H1 (cell line): ENCODE measurements around the gene PAAF1. TPM values are rescaled to one million over a fixed set of nuclear protein-coding genes. Genes with fewer than 3 reads are reported as not detected.

Experiments used
- CTCF ChIA-PET: fragments of 300-600 bp; sonication (Branson Sonifier 250); formaldehyde crosslinking; loops from one replicate; lab custom pipeline; 2021; ENCODE audit not compliant: partially characterized antibody; lab: Charles Lee
- POLR2A ChIA-PET: fragments of 300-600 bp; sonication (Branson Sonifier 250); formaldehyde crosslinking; loops from one replicate; lab custom pipeline; 2021; ENCODE audit warnings: inconsistent platforms; ENCODE audit not compliant: partially characterized antibody; lab: Charles Lee
- DNase-seq, 2 experiments: peaks; one replicate each; pipeline versions ENCODE4 v3.0.0 to v3.0.0-alpha.2; 2010 to 2022; ENCODE audit warnings: low spot score in 2 of 2, low read depth in 1 of 2, mixed read lengths in 1 of 2
- FAIRE-seq: peaks from 2 replicates; lab custom pipeline; 2011; peaks lifted over from hg19 to GRCh38; lab: Jason Lieb, UNC
- H2AFZ ChIP-seq: 2 replicates; pipeline ENCODE4 v1.8.1; 2012; ENCODE audit warnings: low read length, inconsistent platforms
- H2AK5ac ChIP-seq: 2 replicates; pipeline ENCODE4 v1.6.1; 2013; ENCODE audit warnings: low read depth, low read length
- H2BK120ac ChIP-seq: replicated peaks from 2 replicates; pipeline ENCODE3; 2013; ENCODE audit warnings: low read depth, low read length, inconsistent platforms
- H2BK12ac ChIP-seq: 2 replicates; pipeline ENCODE4 v1.6.1; 2013; ENCODE audit warnings: low read depth, low read length
- H2BK15ac ChIP-seq: 2 replicates; pipeline ENCODE4 v1.6.1; 2013; ENCODE audit warnings: low read length
- H2BK20ac ChIP-seq: 2 replicates; pipeline ENCODE4 v1.6.1; 2013; ENCODE audit warnings: low read length
- H2BK5ac ChIP-seq: 2 replicates; pipeline ENCODE4 v1.6.1; 2013; ENCODE audit warnings: low read depth, low read length
- H3K14ac ChIP-seq: 2 replicates; pipeline ENCODE4 v1.6.1; 2013; ENCODE audit warnings: inconsistent platforms; ENCODE audit not compliant: insufficient read length
- H3K18ac ChIP-seq: 2 replicates; pipeline ENCODE4 v1.6.1; 2013; ENCODE audit warnings: low read length; ENCODE audit errors: extremely low read depth
- H3K23ac ChIP-seq: 2 replicates; pipeline ENCODE4 v1.6.1; 2013; ENCODE audit warnings: inconsistent platforms; ENCODE audit not compliant: insufficient read length
- H3K23me2 ChIP-seq: 2 replicates; pipeline ENCODE4 v1.6.1; 2013; ENCODE audit warnings: low read depth, low read length
- H3K27ac ChIP-seq: 2 replicates; pipeline ENCODE4 v1.6.1; 2011; ENCODE audit warnings: low read depth, low read length, inconsistent platforms
- H3K27me3 ChIP-seq, 4 experiments: replicated peaks in 1 of 4; 1 replicate in 1 of 4; 2 replicates in 3 of 4; pipeline versions ENCODE4 v1.6.1 to v1.8.1; 2011 to 2013; ENCODE audit warnings: low read length in 3 of 4, mild to moderate bottlenecking in 3 of 4, inconsistent platforms in 2 of 4, mixed read lengths in 2 of 4, moderate library complexity in 1 of 4; ENCODE audit not compliant: control insufficient read depth in 3 of 4, insufficient read depth in 3 of 4; ENCODE audit errors: extremely low read depth in 1 of 4
- H3K36me3 ChIP-seq, 4 experiments: 2 replicates each; pipeline versions ENCODE4 v1.6.1 to v1.8.1; 2011 to 2013; ENCODE audit warnings: mild to moderate bottlenecking in 4 of 4, low read length in 3 of 4, moderate library complexity in 2 of 4, control low read depth in 1 of 4, inconsistent platforms in 1 of 4; ENCODE audit not compliant: insufficient read depth in 4 of 4, control insufficient read depth in 2 of 4
- H3K4ac ChIP-seq: replicated peaks from 2 replicates; pipeline ENCODE3; 2013; ENCODE audit warnings: low read length, low read depth, mixed read lengths, inconsistent platforms; ENCODE audit not compliant: insufficient read length
- H3K4me1 ChIP-seq, 4 experiments: replicated peaks in 1 of 4; 1 replicate in 1 of 4; 2 replicates in 3 of 4; pipeline versions ENCODE4 v1.6.1 to v1.8.1; 2011 to 2013; ENCODE audit warnings: low read length in 3 of 4, inconsistent platforms in 2 of 4, mixed read lengths in 1 of 4; ENCODE audit not compliant: insufficient read depth in 4 of 4, control insufficient read depth in 3 of 4
- H3K4me2 ChIP-seq, 2 experiments: 2 replicates each; pipeline versions ENCODE4 v1.6.1 to v1.8.1; 2011 to 2013; ENCODE audit warnings: low read depth in 2 of 2, low read length in 2 of 2, control low read depth in 1 of 2, inconsistent platforms in 1 of 2, mild to moderate bottlenecking in 1 of 2; ENCODE audit not compliant: insufficient read depth in 1 of 2
- H3K4me3 ChIP-seq, 4 experiments: fragments of 200-600, 300-600 bp in 1 of 4; sonication (generic), shearing (Covaris generic), sonication (Bioruptor Twin) in 1 of 4; 2 replicates each; pipeline versions ENCODE4 v1.5.1 to v1.8.1; 2011 to 2016; ENCODE audit warnings: low read length in 4 of 4, low read depth in 3 of 4, control low read depth in 2 of 4, inconsistent platforms in 2 of 4, mild to moderate bottlenecking in 2 of 4, mixed read lengths in 1 of 4, moderate library complexity in 1 of 4; ENCODE audit not compliant: insufficient read depth in 2 of 4; ENCODE audit errors: extremely low read depth in 1 of 4
- H3K56ac ChIP-seq: replicated peaks from 2 replicates; pipeline ENCODE3; 2013; ENCODE audit warnings: low read depth, mild to moderate bottlenecking, mixed read lengths, low read length, inconsistent platforms; ENCODE audit not compliant: insufficient read length
- H3K79me1 ChIP-seq: 2 replicates; pipeline ENCODE4 v1.6.1; 2013; ENCODE audit warnings: low read depth, low read length, control low read depth
- H3K79me2 ChIP-seq, 2 experiments: 2 replicates each; pipeline versions ENCODE4 v1.6.1 to v1.8.1; 2012 to 2013; ENCODE audit warnings: low read length in 2 of 2, mild to moderate bottlenecking in 2 of 2, inconsistent platforms in 1 of 2; ENCODE audit not compliant: insufficient read depth in 2 of 2, control insufficient read depth in 1 of 2
- H3K9ac ChIP-seq, 4 experiments: replicated peaks in 1 of 4; 1 replicate in 1 of 4; 2 replicates in 3 of 4; pipeline versions ENCODE4 v1.6.1 to v1.8.1; 2011 to 2013; ENCODE audit warnings: low read depth in 3 of 4, low read length in 3 of 4, control low read depth in 2 of 4, mild to moderate bottlenecking in 2 of 4, moderate library complexity in 2 of 4, inconsistent platforms in 1 of 4; ENCODE audit errors: extremely low read depth in 1 of 4
- H3K9me3 ChIP-seq, 2 experiments: 2 replicates each; pipeline versions ENCODE4 v1.6.1 to v1.8.1; 2012 to 2013; ENCODE audit warnings: mild to moderate bottlenecking in 2 of 2, moderate library complexity in 2 of 2, control low read depth in 1 of 2, inconsistent platforms in 1 of 2, low read depth in 1 of 2, low read length in 1 of 2, mixed read lengths in 1 of 2; ENCODE audit not compliant: insufficient read depth in 2 of 2
- H4K20me1 ChIP-seq, 2 experiments: replicated peaks in 1 of 2; 2 replicates each; pipeline versions ENCODE3 to v1.8.1; 2011 to 2013; ENCODE audit warnings: inconsistent platforms in 2 of 2, low read length in 2 of 2, mild to moderate bottlenecking in 1 of 2; ENCODE audit not compliant: insufficient read depth in 2 of 2, control insufficient read depth in 1 of 2
- H4K5ac ChIP-seq: 2 replicates; pipeline ENCODE4 v1.6.1; 2013; ENCODE audit warnings: low read length, low read depth, mixed read lengths, inconsistent platforms; ENCODE audit not compliant: insufficient read length
- H4K8ac ChIP-seq: 2 replicates; pipeline ENCODE4 v1.8.0; 2013; ENCODE audit warnings: mild to moderate bottlenecking, moderate library complexity, low read length, inconsistent platforms; ENCODE audit not compliant: insufficient read depth; ENCODE audit errors: extremely low read depth
- H4K91ac ChIP-seq: replicated peaks from 2 replicates; pipeline ENCODE3; 2013; ENCODE audit warnings: low read length, mixed read lengths, inconsistent platforms; ENCODE audit not compliant: insufficient read length
- CTCF ChIP-seq, 3 experiments: IDR thresholded peaks; 1 replicate in 2 of 3; 2 replicates in 1 of 3; pipeline versions ENCODE4 v1.5.1 to v1.6.1; 2011; ENCODE audit warnings: low read length in 3 of 3, mild to moderate bottlenecking in 3 of 3, inconsistent platforms in 2 of 3, low read depth in 1 of 3, moderate library complexity in 1 of 3; ENCODE audit not compliant: insufficient read depth in 1 of 3; ENCODE audit errors: control extremely low read depth in 1 of 3
- GABPA ChIP-seq: IDR thresholded peaks from 2 replicates; pipeline ENCODE4 v1.6.1; 2011; ENCODE audit warnings: mild to moderate bottlenecking, low read length, moderate library complexity, borderline replicate concordance; ENCODE audit not compliant: insufficient read depth
- SIRT6 ChIP-seq: IDR thresholded peaks from one replicate; pipeline ENCODE4 v1.7.1; 2012; ENCODE audit warnings: low read length, inconsistent platforms
- SP4 ChIP-seq: IDR thresholded peaks from 2 replicates; pipeline ENCODE4 v1.6.1; 2012; ENCODE audit warnings: low read length, inconsistent platforms
- WGBS, 2 experiments: shearing (Covaris generic) in 1 of 2; methylation state at CpG; one replicate each; pipeline versions ENCODE4 v1.1.6 to v1.1.7; 2013 to 2015; ENCODE audit warnings: low lambda C conversion rate in 2 of 2, mixed read lengths in 2 of 2, inconsistent platforms in 1 of 2, low coverage in 1 of 2, missing lambda C conversion rate in 1 of 2; ENCODE audit not compliant: insufficient replicate concordance in 2 of 2, insufficient coverage in 1 of 2, insufficient read length in 1 of 2; ENCODE audit errors: extremely low coverage in 1 of 2, missing lambda C conversion rate in 1 of 2; 5-methylcytosine and 5-hydroxymethylcytosine counted together
- polyA plus RNA-seq, 7 experiments: library from polyadenylated mRNA; depleted of rRNA in 3 of 7; stranded (reverse) in 5 of 7; unstranded in 2 of 7; fragments of >200 nt in 5 of 7; fragments of 200-250 nt in 2 of 7; gene quantifications; 1 replicate in 5 of 7; 2 replicates in 1 of 7; 4 replicates in 1 of 7; pipeline versions ENCODE4 v1.2.1 to v1.2.3, GENCODE V29; 2011 to 2013; ENCODE audit warnings: missing spikeins in 2 of 7, mixed read lengths in 2 of 7
- total RNA-seq: library from RNA; stranded (reverse); fragmentation: NEBNext Ultra II Directional; extraction: Animal tissue kit (Norgen Biotek cat#: 25700); gene quantifications from 2 replicates; pipeline ENCODE4 v1.2.1, GENCODE V29; 2021

Gene PAAF1
- total and polyA plus RNA-seq, 2 of the 8 experiments (the other 6 are each of a cell fraction or from before 2014, with no cell fraction given), result 24.4 to 28.8 TPM

GRCh38 chr11:73852049-73852448 is 24.8 kb upstream of the PAAF1 start:
- Histone ChIP-seq H2BK5ac (no peak overlapping the region), H3K4me1 (peaks cover 0 to 8% (median 6%) of the 10 kb centered on the region in 4 experiments; a peak in 3 of 7 replicates), H2BK15ac (no peak overlapping the region), H2AK5ac (no peak overlapping the region), H4K8ac (no peak overlapping the region), H3K18ac (no peak overlapping the region), H3K56ac (no peak overlapping the region), H3K23me2 (no peaks in the 10 kb centered on the region), H3K79me2 (no peaks in the 10 kb centered on the region), H2BK120ac (no peak overlapping the region), H3K36me3 (no peaks in the 10 kb centered on the region), H3K4me2 (no peak overlapping the region), H3K27ac (no peak overlapping the region), H3K27me3 (no peaks in the 10 kb centered on the region), H2AFZ (no peak overlapping the region), H3K9ac (no peak overlapping the region), H3K23ac (no peak overlapping the region), H4K91ac (no peak overlapping the region), H4K20me1 (no peaks in the 10 kb centered on the region), H3K14ac (no peak overlapping the region), H3K4ac (no peak overlapping the region), H2BK20ac (no peak overlapping the region), H3K9me3 (no peaks in the 10 kb centered on the region), H2BK12ac (no peak overlapping the region), H3K4me3 (no peak overlapping the region), H3K79me1 (no peaks in the 10 kb centered on the region), H4K5ac (no peak overlapping the region)
- POLR2A ChIA-PET, result interaction anchor here (1.4 to 7.2 kb wide), 3 partner anchors 8 to 17 kb away, joined by 3 to 49 read pairs (median 17); no protein-coding TSS in a partner anchor
- 91% methylated on average over 3 of the region's 3 CpGs; no CpG with 5 or more reads in 1 of the 2 experiments for WGBS, 2 experiments
- CTCF ChIA-PET, result interaction anchor here (0.5 to 1.1 kb wide), 3 partner anchors 9 to 46 kb away, joined by 3 to 4 read pairs (median 3); no protein-coding TSS in a partner anchor
- TF ChIP-seq SP4, result no peak
- TF ChIP-seq GABPA, result no peak
- no peak for TF ChIP-seq SIRT6
- TF ChIP-seq CTCF (IDR thresholded peaks at IDR 0.05; ENCODE audit: control extremely low read depth in 1 of 3, insufficient read depth in 1 of 3, low read depth in 1 of 3, low read length in 3 of 3), result no peak
- FAIRE-seq (no peak), DNase-seq (no peak)
